ENCODE measurements around the gene SPRN.
"Not testable (repeated sequence)": the region's sequence is repeated elsewhere in the genome, so short reads cannot be mapped to it uniquely, and the experiment has no call there.

SPRN gene

DNA sequence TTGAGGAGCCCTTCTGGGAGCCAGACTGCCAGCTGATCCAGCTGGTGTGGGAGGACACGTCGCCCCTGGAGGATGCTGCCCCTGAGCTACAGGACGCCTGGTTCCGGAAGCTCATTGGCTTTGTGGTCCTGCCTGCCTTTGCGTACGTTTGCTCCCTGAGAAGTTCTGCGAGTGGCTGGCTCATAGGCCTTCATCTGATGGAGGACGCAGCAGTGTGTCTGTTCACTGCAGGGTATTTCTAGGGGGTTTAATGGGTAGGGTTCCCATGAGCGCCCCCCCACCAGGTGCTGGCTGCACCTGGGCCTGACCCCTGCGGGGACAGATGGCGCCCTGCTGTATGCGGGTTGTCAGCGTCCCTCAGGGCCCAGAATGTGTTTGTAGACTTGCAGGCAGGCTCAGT, 40.4 kb downstream of the SPRN start:
- DNase-seq (ENCODE audit: low read depth), result no peak

DNA sequence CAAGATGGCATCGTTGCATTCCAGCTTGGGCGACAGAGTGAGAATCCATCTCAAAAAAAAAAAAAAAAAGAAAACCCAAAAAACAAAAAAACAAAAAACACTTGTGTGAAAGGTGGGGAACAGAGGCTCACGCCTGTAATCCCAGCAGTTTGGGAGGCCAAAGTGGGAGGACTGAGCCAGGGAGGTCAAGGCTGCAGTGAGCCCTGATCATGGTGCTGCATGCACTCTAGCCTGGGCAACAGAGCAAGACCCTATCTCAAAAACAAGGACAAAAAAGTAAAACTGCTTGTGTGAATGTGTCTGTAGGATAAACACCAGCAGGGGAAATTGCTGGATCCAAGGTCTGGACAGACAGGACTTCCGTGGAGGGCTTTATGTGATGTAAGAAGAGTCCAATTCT, 40.9 kb downstream of the SPRN start:
- no peak for DNase-seq (ENCODE audit: low read depth)

DNA sequence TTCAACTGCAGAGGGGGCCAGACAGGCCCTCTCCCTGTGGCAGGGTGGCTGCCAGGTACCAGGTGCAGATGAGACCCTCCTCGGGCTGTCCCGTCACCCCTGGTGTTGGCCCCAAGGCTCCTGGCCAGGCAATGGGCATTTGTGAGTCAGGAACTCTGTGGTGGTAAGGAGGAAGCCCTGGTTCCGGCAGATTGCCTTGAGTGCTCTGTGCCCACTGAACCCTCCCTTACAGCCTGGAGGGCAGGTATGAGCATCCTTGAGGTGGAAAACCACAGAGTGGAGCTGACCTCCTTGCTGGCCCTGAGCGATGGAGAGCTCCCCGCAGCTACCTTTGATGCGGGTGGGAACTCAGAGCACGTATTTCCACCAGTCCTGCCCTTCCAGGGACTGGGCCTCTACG, 43.4 kb downstream of the SPRN start:
- DNase-seq (ENCODE audit: low read depth), result no peak

DNA sequence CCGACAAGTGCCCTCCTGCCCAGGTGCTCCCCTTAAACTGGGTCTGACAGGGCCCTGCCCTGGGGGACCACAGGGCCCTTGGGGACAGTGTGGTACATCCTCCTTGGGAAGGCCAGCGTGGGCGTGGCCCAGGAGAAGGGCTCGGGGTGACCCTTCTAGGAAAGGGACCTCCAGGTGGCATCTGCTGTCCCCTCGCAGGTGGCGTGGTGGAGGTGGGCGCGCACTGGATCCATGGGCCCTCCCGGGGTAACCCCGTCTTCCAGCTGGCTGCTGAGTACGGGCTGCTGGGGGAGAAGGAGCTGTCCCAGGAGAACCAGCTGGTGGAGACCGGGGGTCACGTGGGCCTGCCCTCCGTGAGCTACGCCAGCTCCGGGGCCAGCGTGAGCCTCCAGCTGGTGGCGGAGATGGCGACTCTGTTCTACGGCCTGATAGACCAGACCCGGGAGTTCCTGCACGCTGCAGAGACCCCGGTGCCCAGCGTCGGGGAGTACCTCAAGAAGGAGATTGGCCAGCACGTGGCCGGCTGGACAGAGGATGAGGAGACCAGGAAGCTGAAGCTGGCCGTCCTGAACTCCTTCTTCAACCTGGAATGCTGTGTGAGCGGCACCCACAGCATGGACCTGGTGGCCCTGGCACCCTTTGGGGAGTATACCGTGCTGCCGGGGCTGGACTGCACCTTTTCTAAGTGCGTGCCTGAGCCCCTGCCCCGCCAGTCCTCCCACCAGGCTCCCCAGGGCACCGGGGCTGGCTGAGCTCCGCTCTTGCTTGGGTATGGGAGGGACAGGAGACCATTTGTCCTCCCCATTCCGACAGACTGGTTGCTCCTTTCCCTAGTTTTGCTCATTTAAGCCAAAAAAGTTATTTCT, 44.4 kb downstream of the SPRN start:
- no peak for DNase-seq (ENCODE audit: low read depth)

DNA sequence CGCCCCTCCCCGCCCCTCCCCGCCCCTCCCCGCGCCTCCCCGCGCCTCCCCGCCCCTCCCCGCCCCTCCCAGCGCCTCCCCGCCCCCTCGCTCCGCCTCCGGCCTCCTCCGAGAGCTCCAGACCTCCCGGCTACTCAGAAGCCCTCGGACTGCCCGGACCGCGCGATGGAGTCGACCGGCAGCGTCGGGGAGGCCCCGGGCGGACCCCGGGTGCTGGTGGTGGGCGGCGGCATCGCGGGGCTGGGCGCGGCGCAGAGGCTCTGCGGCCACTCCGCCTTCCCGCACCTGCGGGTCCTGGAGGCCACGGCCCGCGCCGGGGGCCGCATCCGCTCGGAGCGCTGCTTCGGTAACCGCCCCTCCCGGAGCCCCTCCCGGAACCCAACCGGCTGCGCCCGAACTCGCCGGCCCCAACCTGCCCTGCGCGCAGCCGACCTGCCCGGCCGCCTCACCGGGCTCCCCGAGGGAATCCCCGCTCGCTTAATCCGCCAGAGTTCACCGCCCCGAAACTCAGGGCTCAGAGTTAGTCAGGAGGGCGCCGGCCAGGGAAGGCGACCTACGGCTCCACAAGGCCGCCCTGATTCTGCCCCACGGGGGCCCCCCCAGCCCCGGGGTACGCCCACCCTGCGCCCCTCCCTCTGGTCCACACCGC, 45.1 kb downstream of the SPRN start, which contains the start of gene PAOX:
Gene PAOX (plus strand): TSS at position 111 of the 649 bp plus-strand sequence. CDS start 55 bp downstream, at position 166.
- DNase-seq (ENCODE audit: low read depth), result no peak

DNA sequence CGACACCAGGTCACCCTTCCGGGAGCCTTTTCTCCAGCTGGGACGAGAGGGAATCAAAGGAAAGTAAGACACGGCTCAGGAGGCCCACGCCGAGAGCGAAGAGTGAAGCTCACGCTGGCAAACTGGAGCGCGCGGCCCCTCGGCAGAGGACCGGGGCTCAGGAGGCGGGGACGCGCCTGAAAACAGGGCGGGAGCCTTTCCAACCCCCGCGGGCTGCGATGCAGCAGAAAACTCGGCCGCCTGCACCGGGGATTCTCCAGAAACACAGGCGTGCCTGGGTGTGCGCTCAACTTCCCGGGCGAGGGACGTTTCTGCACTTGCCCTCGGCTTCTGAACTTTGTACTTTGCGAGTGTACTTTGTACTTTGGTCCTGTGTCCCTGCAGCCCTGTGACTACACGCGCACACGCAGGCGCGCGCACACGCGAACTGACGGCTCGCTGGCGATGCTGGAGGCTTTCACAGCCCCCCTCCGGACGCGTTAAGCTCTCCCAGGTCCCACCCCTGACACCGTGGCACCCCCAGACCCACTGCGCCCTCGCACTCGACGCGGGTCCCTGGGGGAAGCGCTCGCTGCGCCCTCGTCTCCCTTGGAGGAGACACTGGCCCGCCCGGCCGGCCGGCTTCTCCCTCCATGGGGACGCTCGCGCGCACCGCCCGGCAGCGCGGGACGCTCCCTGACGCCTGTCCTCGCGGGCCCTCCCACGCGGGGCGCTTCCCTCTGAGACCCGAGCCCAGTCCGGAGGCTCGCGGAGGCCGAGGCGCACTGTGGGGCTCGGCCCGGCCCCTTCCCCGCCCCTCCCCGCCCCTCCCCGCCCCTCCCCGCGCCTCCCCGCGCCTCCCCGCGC, 46.0 kb downstream of the SPRN start:
- DNase-seq (ENCODE audit: low read depth), result no peak

DNA sequence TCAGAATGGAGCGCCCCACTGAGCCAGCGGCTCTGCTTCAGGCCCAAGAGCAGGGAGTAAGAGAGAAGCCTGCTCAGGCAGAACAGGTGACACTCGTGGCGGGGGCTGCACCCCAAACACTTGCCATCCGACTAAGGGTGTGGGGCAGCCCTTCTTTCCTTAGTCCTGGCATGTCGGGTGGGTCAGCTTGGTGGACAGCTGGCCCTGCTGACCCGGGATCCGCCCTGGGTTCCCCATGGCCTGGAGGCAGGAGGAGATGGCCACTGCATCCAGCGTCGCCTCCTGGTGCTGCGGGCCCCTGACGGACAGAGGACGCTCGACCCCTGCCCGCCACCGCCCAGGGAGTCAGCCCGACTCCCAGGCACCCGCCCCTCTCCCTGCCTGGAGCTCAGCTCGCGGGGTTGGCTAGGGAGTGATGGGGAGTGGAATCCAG, 46.6 kb downstream of the SPRN start:
- DNase-seq (ENCODE audit: low read depth), result no peak

DNA sequence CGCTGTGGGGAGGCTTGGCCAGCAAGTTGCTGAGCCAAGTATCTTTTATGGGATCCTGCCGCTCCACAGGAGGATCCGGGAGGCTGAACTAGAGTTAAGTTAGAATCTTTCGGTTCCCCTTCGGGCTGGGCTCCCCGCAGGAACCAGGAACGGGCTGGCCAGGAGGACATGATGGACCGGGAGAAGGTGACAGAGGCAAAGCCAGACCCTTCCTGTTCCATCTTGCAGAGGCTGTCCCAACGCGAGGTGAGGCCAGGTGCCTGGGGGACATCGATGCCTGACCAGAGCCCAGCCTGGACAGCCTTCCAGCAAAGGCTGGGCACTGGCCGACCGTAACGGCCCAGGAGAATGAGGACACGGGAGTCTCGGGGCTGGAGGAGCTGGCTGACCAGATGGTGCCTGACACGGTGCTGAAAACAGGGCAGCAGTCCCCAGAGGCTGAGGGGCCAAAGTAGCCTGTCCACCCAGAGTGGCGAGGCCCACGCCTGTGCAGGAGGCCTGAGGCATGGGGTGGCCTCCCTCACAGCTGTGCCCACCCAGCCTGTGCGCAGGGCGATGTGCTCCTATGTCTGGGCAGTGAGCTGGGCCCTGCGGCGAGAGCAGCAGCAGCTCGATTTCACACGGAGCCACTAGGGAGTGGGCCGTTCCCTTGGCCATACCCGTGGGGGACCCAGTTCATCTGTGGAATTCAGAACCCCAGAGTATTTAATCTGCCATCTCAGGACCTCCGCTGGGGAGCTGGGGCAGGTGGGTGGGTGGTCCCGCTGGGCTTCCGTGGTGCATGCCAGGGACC, 47.2 kb downstream of the SPRN start:
- DNase-seq (ENCODE audit: low read depth), result no peak

DNA sequence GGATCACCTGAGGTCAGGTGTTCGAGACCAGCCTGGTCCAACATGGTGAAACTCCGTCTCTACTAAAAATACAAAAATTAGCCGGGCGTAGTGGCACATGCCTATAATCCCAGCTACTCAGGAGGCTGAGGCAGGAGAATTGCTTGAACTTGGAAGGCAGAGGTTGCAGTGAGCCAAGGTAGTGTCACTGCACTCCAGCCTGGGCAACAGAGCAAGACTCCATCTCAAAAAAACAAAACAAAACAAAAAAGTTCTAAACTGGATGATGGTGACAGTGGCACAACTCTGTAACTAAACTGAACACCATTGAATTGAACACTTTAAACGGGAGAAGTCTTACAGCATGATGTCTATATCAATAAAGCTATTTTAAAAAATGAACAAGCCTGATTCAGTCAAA, 48.2 kb downstream of the SPRN start:
- DNase-seq (ENCODE audit: low read depth), result not testable (repeated sequence)

DNA sequence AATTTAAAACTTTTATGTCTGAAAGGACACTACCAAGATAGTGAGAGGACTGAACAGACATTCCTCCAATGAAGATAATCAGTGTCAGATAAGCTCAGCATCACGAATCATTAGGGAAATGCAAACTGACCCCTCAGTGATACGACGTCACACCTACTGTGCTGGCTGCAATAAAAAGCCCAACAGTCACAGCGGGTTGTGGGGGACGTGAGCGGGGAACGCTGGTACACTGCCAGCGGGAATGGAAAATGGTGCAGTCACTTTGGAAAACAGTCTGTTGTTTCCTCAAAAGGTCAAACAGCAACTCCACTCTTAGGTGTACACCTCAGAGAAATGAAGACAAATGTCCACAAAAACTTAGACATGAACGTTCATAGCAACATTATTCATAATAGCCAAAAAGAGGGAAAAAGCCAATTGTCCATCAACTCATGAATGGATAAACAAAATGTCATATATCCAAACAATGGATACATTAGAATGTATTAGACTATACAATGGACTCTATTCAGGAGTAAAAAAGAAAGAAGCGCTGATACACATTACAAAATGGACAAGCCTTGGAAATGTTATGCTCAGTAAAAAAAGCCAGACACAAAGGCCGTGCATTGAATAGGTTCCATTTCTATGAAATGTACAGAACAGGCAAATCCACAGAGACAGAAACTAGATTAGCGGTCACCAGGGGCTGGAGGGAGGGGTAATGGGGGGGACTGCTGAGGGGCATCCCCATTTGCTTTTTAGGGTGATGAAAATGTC, 48.9 kb downstream of the SPRN start:
- DNase-seq (ENCODE audit: low read depth), result no peak

DNA sequence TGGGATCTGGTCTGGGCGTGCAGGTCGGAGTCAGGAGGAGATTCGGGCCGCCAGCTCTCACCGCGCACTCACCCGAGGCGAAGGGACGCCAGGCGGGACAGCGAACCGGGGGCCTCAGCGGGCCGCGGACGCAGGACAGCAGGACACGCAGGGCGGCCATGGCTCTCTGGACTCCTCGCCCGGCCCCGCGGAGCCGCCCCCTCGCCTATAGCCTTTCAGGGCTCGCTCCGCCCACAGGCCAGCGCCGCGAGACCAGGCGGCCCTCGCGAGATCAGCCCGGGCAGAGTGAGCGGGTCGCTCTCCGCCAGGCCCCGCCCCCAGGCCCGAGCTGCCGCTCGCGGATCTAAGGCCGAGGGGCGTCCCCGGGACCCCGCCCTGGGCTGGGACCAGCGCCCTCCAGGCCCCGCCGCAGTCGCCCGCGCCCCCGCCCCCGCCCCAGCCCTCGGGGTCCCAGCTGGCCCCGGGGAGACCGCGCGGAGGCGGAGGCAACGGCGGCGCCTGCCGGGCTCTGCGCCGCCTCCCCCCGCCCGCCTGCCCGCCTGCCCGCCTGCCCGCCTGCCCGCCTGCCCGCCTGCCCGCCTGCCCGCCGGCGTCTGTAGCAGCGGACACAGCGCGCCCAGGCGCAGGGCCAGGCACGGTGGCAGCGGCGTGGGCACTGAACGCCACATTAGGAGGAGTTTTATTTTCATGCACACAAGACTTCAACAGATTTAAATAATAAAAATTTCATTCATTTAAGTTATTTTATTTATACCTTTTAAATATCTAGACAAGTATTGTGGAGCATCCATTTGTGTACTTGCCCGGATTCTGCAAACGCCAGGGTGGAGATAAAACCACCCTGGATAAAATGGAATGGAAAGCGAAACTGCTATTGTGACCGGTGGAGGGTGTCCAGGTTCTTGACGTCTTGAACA, 51.0 kb downstream of the SPRN start, which contains the start of gene ECHS1:
Gene ECHS1 (minus strand): TSS at position 181 of the 917 bp plus-strand sequence. CDS start 21 bp downstream, at position 160.
- DNase-seq (ENCODE audit: low read depth), result peak; percentile 83

DNA sequence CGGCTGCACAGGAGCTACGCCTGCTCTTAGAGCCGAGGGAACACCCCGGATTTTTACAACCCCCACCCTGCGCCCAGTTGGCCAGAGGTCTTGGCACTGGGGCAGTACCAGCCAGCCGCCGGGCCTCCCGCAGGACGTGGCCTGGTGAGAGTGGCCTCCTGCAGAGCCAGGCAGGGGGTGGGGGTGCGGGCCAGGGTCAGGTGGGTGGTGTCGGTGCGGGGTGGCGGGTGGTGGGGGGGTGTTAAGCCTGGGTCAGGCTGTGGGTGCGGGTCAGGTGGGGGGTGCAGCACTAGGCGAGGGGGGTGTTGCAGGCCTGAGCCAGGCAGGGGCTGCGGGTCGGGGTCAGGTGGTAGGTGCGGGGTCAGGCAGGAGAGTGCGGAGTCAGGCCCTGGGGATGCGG, 51.9 kb downstream of the SPRN start:
- no peak for DNase-seq (ENCODE audit: low read depth)

Measured in stimulated activated CD8-positive, alpha-beta memory T cell treated with anti-CD3 and anti-CD28 coated beads, Interleukin-7, amount 100 ng/mL, for 24 hours (primary cell).